Activated CD4-positive, alpha-beta T cell treated with anti-CD3 and anti-CD28 coated beads for 36 hours (primary cell): ENCODE data around the gene CDK8. TPM values are rescaled to one million over a fixed set of nuclear protein-coding genes. Genes with fewer than 3 reads are reported as not detected.

Source experiments
- ATAC-seq: fragments of 200-7000 bp; cut with Tn5 transposase; one replicate; pipeline ENCODE4 v1.10.0; 2021; ENCODE audit warnings: mild to moderate bottlenecking, moderate library complexity
- CTCF ChIA-PET: fragments of 350-600 bp; sonication (Branson Sonifier 250); formaldehyde crosslinking; loops from one replicate; lab custom pipeline; 2021; ENCODE audit warnings: antibody characterized with exemption; lab: Charles Lee
- POLR2A ChIA-PET: fragments of 350-600 bp; sonication (Branson Sonifier 250); formaldehyde crosslinking; loops from one replicate; lab custom pipeline; 2021; ENCODE audit warnings: antibody characterized with exemption, inconsistent platforms; lab: Charles Lee
- DNase-seq: peaks from one replicate; pipeline ENCODE4 v3.0.0-alpha.2; 2020
- H3K27ac Mint-ChIP-seq: one replicate; pipeline ENCODE4 v1.8.0; 2021; ENCODE audit warnings: mixed read lengths
- H3K27me3 Mint-ChIP-seq: one replicate; pipeline ENCODE4 v1.8.0; 2021; ENCODE audit warnings: mixed read lengths
- H3K36me3 Mint-ChIP-seq: one replicate; pipeline ENCODE4 v1.8.0; 2021; ENCODE audit warnings: low read depth, mixed read lengths
- H3K4me1 Mint-ChIP-seq: one replicate; pipeline ENCODE4 v1.8.0; 2021; ENCODE audit warnings: mixed read lengths
- H3K4me3 Mint-ChIP-seq: one replicate; pipeline ENCODE4 v1.8.0; 2021; ENCODE audit warnings: mild to moderate bottlenecking, moderate library complexity, mixed read lengths
- H3K9me3 Mint-ChIP-seq: one replicate; pipeline ENCODE4 v1.8.0; 2021; ENCODE audit warnings: low read depth, mixed read lengths
- intact Hi-C, 2 experiments: fragments of 100-400 bp; cut with DNase I in 1 of 2; cut with micrococcal nuclease in 1 of 2; formaldehyde crosslinking; loops; one replicate each; pipeline versions ENCODE4 v1.14.2 to v1.15.1; 2022 to 2024; cut with DNase I, micrococcal nuclease
- total RNA-seq, 2 experiments: library from RNA; stranded (reverse); gene quantifications; one replicate each; pipeline ENCODE4 v1.2.3, GENCODE V29; 2021

CDK8 gene
- total RNA-seq, 2 experiments from 2014 or later = 17.4 to 24.3 TPM

- Mint-ChIP-seq H3K9me3 (peaks cover 11% of the 10 kb centered on the region), H3K36me3 (peaks cover 2% of the 10 kb centered on the region), H3K27me3 (peaks cover 7% of the 10 kb centered on the region), H3K4me1 (no peaks in the 10 kb centered on the region), H3K4me3 (no peak overlapping the region), H3K27ac (no peak overlapping the region)
- POLR2A ChIA-PET = no interaction called here
- CTCF ChIA-PET = no interaction called here
- intact Hi-C loops = no loop called here
- no peak for ATAC-seq
- DNase-seq = no peak
Observed at GRCh38 chr13:26441476-26441875, 187.5 kb downstream of the CDK8 start.

- peaks cover 6% of the 10 kb centered on the region for H3K9me3 Mint-ChIP-seq
- POLR2A ChIA-PET = interaction anchor here (0.6 kb wide), 1 partner anchor 399 kb away, joined by 3 read pairs; no protein-coding TSS in a partner anchor
- no peak overlapping the region for H3K27ac Mint-ChIP-seq
- peaks cover 10% of the 10 kb centered on the region for H3K27me3 Mint-ChIP-seq
- DNase-seq (no peak), ATAC-seq (no peak)
- H3K36me3 Mint-ChIP-seq = no peaks in the 10 kb centered on the region
- H3K4me1 Mint-ChIP-seq = no peaks in the 10 kb centered on the region
- CTCF ChIA-PET = no interaction called here
- H3K4me3 Mint-ChIP-seq = no peak overlapping the region
- intact Hi-C loops = no loop called here
Observed at GRCh38 chr13:26442541-26442940, 188.6 kb downstream of the CDK8 start.

GRCh38 chr13:26445092-26445491, 191.2 kb downstream of the CDK8 start:
- DNase-seq = no peak
- ChIA-PET POLR2A (no interaction called here), CTCF (no interaction called here)
- Mint-ChIP-seq H3K9me3 (no peaks in the 10 kb centered on the region), H3K27ac (no peak overlapping the region), H3K4me3 (no peak overlapping the region), H3K36me3 (no peaks in the 10 kb centered on the region), H3K4me1 (no peaks in the 10 kb centered on the region), H3K27me3 (peaks cover 17% of the 10 kb centered on the region)
- intact Hi-C loops = no loop called here
- ATAC-seq = no peak

GRCh38 chr13:26446751-26447150, 192.8 kb downstream of the CDK8 start:
- ChIA-PET POLR2A (no interaction called here), CTCF (no interaction called here)
- H3K4me1 Mint-ChIP-seq = no peaks in the 10 kb centered on the region
- no peaks in the 10 kb centered on the region for H3K36me3 Mint-ChIP-seq
- peaks cover 6% of the 10 kb centered on the region for H3K9me3 Mint-ChIP-seq
- H3K27me3 Mint-ChIP-seq = peaks cover 27% of the 10 kb centered on the region
- no peak overlapping the region for H3K4me3 Mint-ChIP-seq
- DNase-seq = no peak
- ATAC-seq = no peak
- no peak overlapping the region for H3K27ac Mint-ChIP-seq
- intact Hi-C loops = no loop called here

GRCh38 chr13:26448032-26448431, 194.1 kb downstream of the CDK8 start:
- ChIA-PET CTCF (no interaction called here), POLR2A (no interaction called here)
- Mint-ChIP-seq H3K4me3 (no peak overlapping the region), H3K27ac (no peak overlapping the region), H3K4me1 (no peaks in the 10 kb centered on the region), H3K27me3 (peaks cover 27% of the 10 kb centered on the region), H3K9me3 (peaks cover 6% of the 10 kb centered on the region), H3K36me3 (no peaks in the 10 kb centered on the region)
- intact Hi-C loops = no loop called here
- DNase-seq = no peak
- ATAC-seq = no peak

GRCh38 chr13:26449063-26449848, 195.3 kb downstream of the CDK8 start:
- H3K4me3 Mint-ChIP-seq = no peak overlapping the region
- peaks cover 28% of the 10 kb centered on the region for H3K27me3 Mint-ChIP-seq
- H3K27ac Mint-ChIP-seq = no peak overlapping the region
- H3K9me3 Mint-ChIP-seq = peaks cover 6% of the 10 kb centered on the region
- H3K36me3 Mint-ChIP-seq = no peaks in the 10 kb centered on the region
- ATAC-seq = no peak
- intact Hi-C loops = no loop called here
- H3K4me1 Mint-ChIP-seq = no peaks in the 10 kb centered on the region
- ChIA-PET CTCF (no interaction called here), POLR2A (no interaction called here)
- DNase-seq = no peak

Other genes with a start within 250 kb of the CDK8 start
- gene SHISA2, start 202.1 kb upstream of the CDK8 start, total RNA-seq = under 1 TPM in 1 of 2 experiments, not detected in 1; 0.07 TPM
- gene RNF6, start 31.8 kb upstream of the CDK8 start, total RNA-seq = 10 to 100 TPM; 37.0 to 42.4 TPM